ENCODE data around the gene BFSP2. TPM values are rescaled to one million over a fixed set of nuclear protein-coding genes. Genes with fewer than 3 reads are reported as not detected.

The BFSP2 gene
- total RNA-seq, 4 donors from 2014 or later: not detected

DNA sequence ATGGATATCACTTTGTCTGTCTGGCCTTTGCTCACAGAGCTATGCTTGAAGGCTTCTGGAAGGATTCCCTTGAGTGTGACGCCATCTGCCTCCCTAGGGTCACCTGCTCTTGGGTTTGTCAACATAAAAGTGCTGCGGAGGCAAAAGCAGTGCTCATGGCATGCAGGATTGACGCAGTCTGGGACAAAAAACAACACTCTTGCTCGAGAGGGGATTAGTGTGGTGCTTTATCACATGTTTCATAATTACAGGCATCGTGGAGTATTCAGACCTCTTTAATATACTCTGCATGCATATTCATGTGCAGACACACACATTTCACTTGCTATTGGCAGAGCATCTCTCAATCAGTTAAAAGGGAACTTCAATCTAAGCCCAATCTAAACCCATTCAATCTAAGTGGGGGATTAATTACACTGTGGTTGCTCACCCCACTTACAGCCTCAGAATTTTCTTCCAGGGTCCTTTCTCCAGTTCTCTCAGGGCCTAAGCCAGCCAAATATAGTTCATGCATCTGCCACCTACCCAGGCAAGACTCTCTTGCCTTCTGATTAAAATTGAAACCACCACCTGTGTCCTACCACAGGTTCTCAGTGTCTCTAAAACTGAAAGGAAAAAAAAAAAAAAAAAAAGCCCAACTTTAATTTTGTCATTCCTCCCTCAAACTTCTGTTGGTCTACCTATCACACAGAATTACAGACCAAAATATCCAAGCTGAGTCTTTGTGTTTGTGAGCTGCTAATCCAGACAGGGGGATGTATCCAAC lies 75.6 kb downstream of the BFSP2 start:
- TF ChIP-seq, protein P1, sequence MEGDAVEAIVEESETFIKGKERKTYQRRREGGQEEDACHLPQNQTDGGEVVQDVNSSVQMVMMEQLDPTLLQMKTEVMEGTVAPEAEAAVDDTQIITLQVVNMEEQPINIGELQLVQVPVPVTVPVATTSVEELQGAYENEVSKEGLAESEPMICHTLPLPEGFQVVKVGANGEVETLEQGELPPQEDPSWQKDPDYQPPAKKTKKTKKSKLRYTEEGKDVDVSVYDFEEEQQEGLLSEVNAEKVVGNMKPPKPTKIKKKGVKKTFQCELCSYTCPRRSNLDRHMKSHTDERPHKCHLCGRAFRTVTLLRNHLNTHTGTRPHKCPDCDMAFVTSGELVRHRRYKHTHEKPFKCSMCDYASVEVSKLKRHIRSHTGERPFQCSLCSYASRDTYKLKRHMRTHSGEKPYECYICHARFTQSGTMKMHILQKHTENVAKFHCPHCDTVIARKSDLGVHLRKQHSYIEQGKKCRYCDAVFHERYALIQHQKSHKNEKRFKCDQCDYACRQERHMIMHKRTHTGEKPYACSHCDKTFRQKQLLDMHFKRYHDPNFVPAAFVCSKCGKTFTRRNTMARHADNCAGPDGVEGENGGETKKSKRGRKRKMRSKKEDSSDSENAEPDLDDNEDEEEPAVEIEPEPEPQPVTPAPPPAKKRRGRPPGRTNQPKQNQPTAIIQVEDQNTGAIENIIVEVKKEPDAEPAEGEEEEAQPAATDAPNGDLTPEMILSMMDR (IDR thresholded peaks at IDR 0.05; ENCODE audit: low read depth): no peak

GRCh38 chr3:133476971-133477375 lies 77.1 kb downstream of the BFSP2 start:
- TF ChIP-seq, protein P1 (IDR thresholded peaks at IDR 0.05; ENCODE audit: low read depth): no peak

DNA sequence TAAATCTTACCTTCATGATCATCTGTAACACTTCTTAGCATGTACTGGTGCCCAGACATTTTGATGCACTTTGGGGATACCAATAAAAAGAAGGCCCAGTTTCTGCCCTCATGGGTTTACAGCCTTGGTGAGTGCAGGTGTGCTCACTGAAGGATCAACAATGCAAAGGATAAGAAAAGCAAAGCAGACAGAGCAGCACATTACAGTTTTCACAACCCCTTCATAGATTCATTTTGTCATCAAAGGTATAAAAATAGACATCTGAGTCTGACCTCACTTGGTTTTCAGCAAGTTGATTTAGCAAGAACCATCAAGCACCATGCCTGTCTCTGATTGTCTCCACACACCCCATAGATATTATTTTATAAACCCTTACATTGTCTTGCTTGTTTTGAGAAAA lies 77.6 kb downstream of the BFSP2 start:
- TF ChIP-seq, protein P1 (IDR thresholded peaks at IDR 0.05; ENCODE audit: low read depth): no peak

- TF ChIP-seq, protein P1 (IDR thresholded peaks at IDR 0.05; ENCODE audit: low read depth): no peak
These were observed 78.8 kb downstream of the BFSP2 start for GRCh38 chr3:133478624-133479023.

DNA sequence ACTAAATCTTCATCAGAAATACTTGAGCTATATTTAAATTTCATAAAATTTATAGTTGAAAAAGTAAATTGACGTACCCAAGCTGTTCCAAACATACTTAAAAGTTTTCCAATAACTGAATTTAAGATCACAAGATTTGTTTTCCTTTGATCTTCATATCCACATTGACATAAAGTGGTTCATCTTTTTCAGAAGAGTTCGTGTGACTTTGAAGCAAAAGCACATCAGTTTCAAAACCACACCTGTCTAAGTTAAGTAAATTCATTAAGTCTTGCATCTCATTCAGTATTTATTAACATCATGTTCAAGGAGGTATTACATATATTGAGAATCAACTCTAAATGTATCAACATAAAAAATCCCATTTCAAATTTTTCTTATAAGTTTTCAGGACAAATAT lies 79.5 kb downstream of the BFSP2 start:
- TF ChIP-seq, protein P1 (IDR thresholded peaks at IDR 0.05; ENCODE audit: low read depth): no peak

DNA sequence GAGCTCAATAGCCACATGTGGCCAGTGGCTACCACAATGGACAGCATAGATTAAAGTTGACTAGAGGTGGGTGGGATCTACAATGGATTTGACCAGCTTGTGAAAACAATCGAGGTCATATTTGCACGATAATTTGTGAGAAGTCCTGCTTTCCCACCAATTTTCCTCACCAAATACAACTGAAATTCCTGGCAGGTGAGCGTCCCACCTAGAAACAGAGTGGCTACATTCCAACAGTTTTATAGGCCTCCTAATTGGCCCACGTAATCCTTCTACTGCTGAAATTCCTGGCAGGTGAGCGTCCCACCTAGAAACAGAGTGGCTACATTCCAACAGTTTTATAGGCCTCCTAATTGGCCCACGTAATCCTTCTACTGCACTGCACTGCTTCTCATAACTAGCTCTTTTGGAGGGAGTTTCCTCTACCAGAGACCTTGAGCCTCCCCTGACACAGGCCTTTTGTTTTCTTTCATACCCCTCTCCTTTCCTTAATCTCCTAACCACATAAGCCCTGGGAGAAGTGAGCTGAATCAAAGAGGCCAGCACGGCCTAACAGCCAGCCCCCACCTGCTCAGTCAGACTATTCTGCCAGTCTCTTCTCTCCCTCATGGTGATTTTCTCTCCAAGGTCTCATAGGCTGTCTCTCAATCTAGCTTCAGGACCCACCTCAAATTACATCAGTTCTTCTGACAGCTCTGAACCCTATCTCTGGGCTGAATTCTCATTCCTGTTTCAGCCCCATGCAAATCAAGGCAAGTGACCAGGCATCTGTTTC lies 80.2 kb downstream of the BFSP2 start:
- TF ChIP-seq, protein P1 (IDR thresholded peaks at IDR 0.05; ENCODE audit: low read depth): no peak

- TF ChIP-seq, protein P1 (IDR thresholded peaks at IDR 0.05; ENCODE audit: low read depth): no peak
These were observed 86.8 kb downstream of the BFSP2 start for GRCh38 chr3:133486658-133487057.

Measured in subcutaneous adipose tissue (tissue), 4 donors.